HepG2 (cell line): Measurements from ENCODE around the gene TM4SF5. TPM values are rescaled to one million over a fixed set of nuclear protein-coding genes. Genes with fewer than 3 reads are reported as not detected.

ENCODE experiments used
- EEA1 ChIP-seq: sonication (generic); formaldehyde crosslinking; IDR thresholded peaks from 2 replicates; pipeline ENCODE4 v1.5.1; 2020; ENCODE audit warnings: mild to moderate bottlenecking, missing genetic modification reagents, borderline replicate concordance
- EHMT2 ChIP-seq: fragments of 200-600 bp; sonication (generic); IDR thresholded peaks from 2 replicates; pipeline ENCODE4 v1.7.0; 2017; ENCODE audit warnings: antibody characterized with exemption, low read depth, low read length, borderline replicate concordance
- ESRRA ChIP-seq: sonication (generic); formaldehyde crosslinking; IDR thresholded peaks from 2 replicates; pipeline ENCODE4 v1.5.1; 2020; ENCODE audit warnings: mild to moderate bottlenecking, low read depth, missing genetic modification reagents
- GTF2F1 ChIP-seq: fragments of 150-350 bp; IDR thresholded peaks from 2 replicates; pipeline ENCODE4 v1.6.1; 2014; ENCODE audit warnings: low read length
- HES4 ChIP-seq: sonication (generic); formaldehyde crosslinking; IDR thresholded peaks from 2 replicates; pipeline ENCODE4 v1.9.0; 2021; ENCODE audit warnings: mild to moderate bottlenecking, missing genetic modification reagents, borderline replicate concordance
- KDM5B ChIP-seq: sonication (generic); formaldehyde crosslinking; IDR thresholded peaks from 2 replicates; pipeline ENCODE4 v1.4.0; 2020; ENCODE audit warnings: missing genetic modification reagents, mild to moderate bottlenecking, borderline replicate concordance
- NCOA1 ChIP-seq: sonication (generic); formaldehyde crosslinking; IDR thresholded peaks from 2 replicates; pipeline ENCODE4 v1.9.0; 2021; ENCODE audit warnings: missing genetic modification reagents
- NONO ChIP-seq, 2 experiments: fragments of 450-650 bp in 1 of 2; sonication (generic) in 1 of 2; formaldehyde crosslinking in 1 of 2; IDR thresholded peaks in 1 of 2; conservative IDR thresholded peaks in 1 of 2; 2 replicates each; pipeline versions ENCODE4 v1.6.1 to v1.8.0; 2017 to 2022; ENCODE audit warnings: mild to moderate bottlenecking in 1 of 2, missing genetic modification reagents in 1 of 2, moderate library complexity in 1 of 2
- PAF1 ChIP-seq: IDR thresholded peaks from 2 replicates; pipeline ENCODE4 v1.6.1; 2016; ENCODE audit warnings: missing genetic modification reagents, missing compliant biosample characterization
- SALL2 ChIP-seq: sonication (generic); formaldehyde crosslinking; IDR thresholded peaks from 2 replicates; pipeline ENCODE4 v1.8.1; 2023; ENCODE audit warnings: mild to moderate bottlenecking, missing genetic modification reagents, inconsistent platforms
- TAF15 ChIP-seq: fragments of 200-400 bp; formaldehyde crosslinking; IDR thresholded peaks from one replicate; pipeline ENCODE4 v1.6.1; 2018; ENCODE audit warnings: mild to moderate bottlenecking, low read depth, low read length; ENCODE audit not compliant: poor library complexity, severe bottlenecking
- ZFP82 ChIP-seq: sonication (generic); formaldehyde crosslinking; IDR thresholded peaks from 2 replicates; pipeline ENCODE4 v1.5.1; 2020; ENCODE audit warnings: mild to moderate bottlenecking, missing genetic modification reagents, borderline replicate concordance
- ZNF142 ChIP-seq: sonication (generic); formaldehyde crosslinking; IDR thresholded peaks from 2 replicates; pipeline ENCODE4 v1.4.0; 2020; ENCODE audit warnings: missing genetic modification reagents
- ZNF331 ChIP-seq: sonication (generic); formaldehyde crosslinking; IDR thresholded peaks from 2 replicates; pipeline ENCODE4 v1.4.0; 2020; ENCODE audit warnings: missing genetic modification reagents
- ZNF382 ChIP-seq: sonication (generic); formaldehyde crosslinking; IDR thresholded peaks from 2 replicates; pipeline ENCODE4 v1.5.0; 2020; ENCODE audit warnings: missing genetic modification reagents, mild to moderate bottlenecking, borderline replicate concordance
- ZNF432 ChIP-seq: sonication (generic); formaldehyde crosslinking; IDR thresholded peaks from 2 replicates; pipeline ENCODE4 v1.5.0; 2020; ENCODE audit warnings: missing genetic modification reagents, mild to moderate bottlenecking, borderline replicate concordance
- polyA plus RNA-seq, 8 experiments: library from polyadenylated mRNA; depleted of rRNA in 3 of 8; stranded (reverse) in 7 of 8; unstranded in 1 of 8; fragments of >200 nt; fragmentation: Illumina TruSeq in 4 of 8; extraction: Trizol in 4 of 8; gene quantifications; 2 replicates each; pipeline versions ENCODE4 v1.2.1 to v1.2.3, GENCODE V29; 2011 to 2016; ENCODE audit warnings: low read depth in 4 of 8, missing spikeins in 1 of 8, mixed read lengths in 1 of 8; ENCODE audit not compliant: insufficient read depth in 1 of 8
- total RNA-seq, 5 experiments: library from RNA; depleted of rRNA; stranded (reverse); fragments of >200 nt; fragmentation: Illumina TruSeq; extraction: Trizol; gene quantifications; 2 replicates each; pipeline ENCODE4 v1.2.3, GENCODE V29; 2016; ENCODE audit warnings: low read depth in 1 of 5
- TF ChIP-seq, protein P1 (sequence below): sonication (generic); formaldehyde crosslinking; IDR thresholded peaks from 2 replicates; pipeline ENCODE4 v1.4.0; 2020; ENCODE audit warnings: missing genetic modification reagents
- TF ChIP-seq, protein P2 (sequence below): sonication (generic); formaldehyde crosslinking; IDR thresholded peaks from 2 replicates; pipeline ENCODE4 v1.4.0; 2020; ENCODE audit warnings: mild to moderate bottlenecking, missing genetic modification reagents
- TF ChIP-seq, protein P3 (sequence below): sonication (generic); formaldehyde crosslinking; IDR thresholded peaks from 2 replicates; pipeline ENCODE4 v1.8.0; 2022; ENCODE audit warnings: mild to moderate bottlenecking, missing genetic modification reagents

TM4SF5 gene
- total and polyA plus RNA-seq, 2 of the 13 experiments (the other 11 are each of a cell fraction or from before 2014, with no cell fraction given) = 30.1 to 126 TPM

DNA sequence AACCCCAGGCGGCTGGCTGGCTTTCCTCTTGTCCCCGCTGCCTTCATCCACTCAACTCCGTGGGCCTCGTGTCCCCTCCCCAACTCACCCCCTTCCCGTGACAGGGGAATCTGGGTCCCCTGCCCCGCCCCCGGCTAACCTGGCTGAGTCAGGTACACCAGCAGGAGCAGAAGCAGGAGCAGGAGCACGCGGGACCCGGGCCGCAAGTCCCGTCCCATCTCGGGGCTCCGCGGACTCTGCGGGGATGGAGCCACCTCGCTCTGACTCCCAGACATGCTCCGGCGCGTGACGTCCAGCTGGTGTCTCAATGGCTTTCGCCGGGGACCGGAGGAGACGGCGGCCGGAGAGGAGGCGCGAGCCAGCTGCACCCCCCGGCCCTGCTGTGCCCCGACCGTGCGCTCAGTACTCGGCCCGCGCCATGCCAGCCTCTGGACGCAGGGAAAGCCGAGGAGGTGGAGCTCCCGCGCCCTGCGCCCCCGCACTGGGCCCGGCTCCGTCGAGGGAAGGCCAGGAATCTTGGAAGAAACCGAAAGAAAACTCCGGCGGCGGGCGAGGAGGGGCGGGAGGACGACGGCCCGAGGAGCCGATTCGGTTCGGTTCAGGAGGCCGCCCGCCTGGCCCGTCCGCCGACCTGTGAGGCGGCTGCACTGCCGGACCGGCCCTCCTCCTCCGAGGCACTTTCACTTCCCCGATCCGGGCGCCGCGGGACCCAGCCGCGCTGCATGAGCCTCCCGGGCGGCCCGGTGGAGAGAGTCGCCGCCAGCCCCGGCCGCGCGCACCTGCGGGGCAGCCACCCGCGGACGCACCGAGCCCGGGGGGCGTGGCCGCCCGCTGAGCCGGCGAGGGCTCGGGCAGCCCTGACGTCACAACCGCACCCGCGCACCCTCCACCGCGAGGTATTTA, 32.3 kb upstream of the TM4SF5 start, which contains the start of the genes CXCL16 and ZMYND15 (continued):
- 0 out of 2 replicates have a peak, but pooled peaks have one; percentile 46 for TF ChIP-seq ESRRA (CRISPR knock-in tag)
- TF ChIP-seq TAF15 = no peak
- TF ChIP-seq SALL2 (CRISPR knock-in tag) = peak; percentile 49; the same call in 1 of the 2 replicates
- TF ChIP-seq NCOA1 (CRISPR knock-in tag) = no peak
- no peak for TF ChIP-seq ZNF331 (CRISPR knock-in tag)
- TF ChIP-seq EHMT2 = no peak
- peak; percentile 64; the same call in 1 of the 2 replicates for TF ChIP-seq ZNF142 (CRISPR knock-in tag)
- peak; percentile 53; the same call in 1 of the 2 replicates for TF ChIP-seq EEA1 (CRISPR knock-in tag)
- peak; percentile 13; the same call in 1 of the 2 replicates for TF ChIP-seq HES4 (CRISPR knock-in tag)
- TF ChIP-seq PAF1 (CRISPR knock-in tag) = no peak
- TF ChIP-seq NONO (IDR thresholded peaks at IDR 0.05) = no peak
- peak; percentile 37; the same call in 1 of the 2 replicates for TF ChIP-seq NONO (CRISPR knock-in tag; conservative IDR thresholded peaks at IDR 0.05)
- TF ChIP-seq ZNF432 = no peak
- TF ChIP-seq ZFP82 = no peak
- TF ChIP-seq, protein P1, sequence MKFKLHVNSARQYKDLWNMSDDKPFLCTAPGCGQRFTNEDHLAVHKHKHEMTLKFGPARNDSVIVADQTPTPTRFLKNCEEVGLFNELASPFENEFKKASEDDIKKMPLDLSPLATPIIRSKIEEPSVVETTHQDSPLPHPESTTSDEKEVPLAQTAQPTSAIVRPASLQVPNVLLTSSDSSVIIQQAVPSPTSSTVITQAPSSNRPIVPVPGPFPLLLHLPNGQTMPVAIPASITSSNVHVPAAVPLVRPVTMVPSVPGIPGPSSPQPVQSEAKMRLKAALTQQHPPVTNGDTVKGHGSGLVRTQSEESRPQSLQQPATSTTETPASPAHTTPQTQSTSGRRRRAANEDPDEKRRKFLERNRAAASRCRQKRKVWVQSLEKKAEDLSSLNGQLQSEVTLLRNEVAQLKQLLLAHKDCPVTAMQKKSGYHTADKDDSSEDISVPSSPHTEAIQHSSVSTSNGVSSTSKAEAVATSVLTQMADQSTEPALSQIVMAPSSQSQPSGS = no peak
- TF ChIP-seq ZNF382 (CRISPR knock-in tag) = no peak
- peak; percentile 90 for TF ChIP-seq KDM5B
- TF ChIP-seq, protein P2, sequence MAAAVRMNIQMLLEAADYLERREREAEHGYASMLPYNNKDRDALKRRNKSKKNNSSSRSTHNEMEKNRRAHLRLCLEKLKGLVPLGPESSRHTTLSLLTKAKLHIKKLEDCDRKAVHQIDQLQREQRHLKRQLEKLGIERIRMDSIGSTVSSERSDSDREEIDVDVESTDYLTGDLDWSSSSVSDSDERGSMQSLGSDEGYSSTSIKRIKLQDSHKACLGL = peak; percentile 83; the same call in 1 of the 2 replicates
- no peak for TF ChIP-seq GTF2F1
- TF ChIP-seq, protein P3, sequence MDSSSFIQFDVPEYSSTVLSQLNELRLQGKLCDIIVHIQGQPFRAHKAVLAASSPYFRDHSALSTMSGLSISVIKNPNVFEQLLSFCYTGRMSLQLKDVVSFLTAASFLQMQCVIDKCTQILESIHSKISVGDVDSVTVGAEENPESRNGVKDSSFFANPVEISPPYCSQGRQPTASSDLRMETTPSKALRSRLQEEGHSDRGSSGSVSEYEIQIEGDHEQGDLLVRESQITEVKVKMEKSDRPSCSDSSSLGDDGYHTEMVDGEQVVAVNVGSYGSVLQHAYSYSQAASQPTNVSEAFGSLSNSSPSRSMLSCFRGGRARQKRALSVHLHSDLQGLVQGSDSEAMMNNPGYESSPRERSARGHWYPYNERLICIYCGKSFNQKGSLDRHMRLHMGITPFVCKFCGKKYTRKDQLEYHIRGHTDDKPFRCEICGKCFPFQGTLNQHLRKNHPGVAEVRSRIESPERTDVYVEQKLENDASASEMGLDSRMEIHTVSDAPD (CRISPR knock-in tag) = 0 out of 2 replicates have a peak, but pooled peaks have one; percentile 34
